Transverse colon (tissue), 4 donors: ENCODE data around the gene ACER1.

Experiments used
- POLR2AphosphoS5 ChIP-seq, 3 donors: sonication (generic); formaldehyde crosslinking; IDR thresholded peaks; one replicate each; pipeline ENCODE4 v1.6.1; 2016; ENCODE audit warnings: antibody characterized with exemption in 3 of 3
- TF ChIP-seq, protein P1 (sequence below), 5 experiments: fragments of 200-600 bp in 3 of 5; fragments of 450-650 bp in 2 of 5; sonication (generic) in 3 of 5; IDR thresholded peaks; 1 replicate in 2 of 5; 2 replicates in 3 of 5; pipeline ENCODE4 v1.5.1; 2016 to 2017; ENCODE audit warnings: antibody characterized with exemption in 5 of 5, inconsistent platforms in 3 of 5, mild to moderate bottlenecking in 2 of 5, moderate library complexity in 1 of 5

- TF ChIP-seq, protein P1, sequence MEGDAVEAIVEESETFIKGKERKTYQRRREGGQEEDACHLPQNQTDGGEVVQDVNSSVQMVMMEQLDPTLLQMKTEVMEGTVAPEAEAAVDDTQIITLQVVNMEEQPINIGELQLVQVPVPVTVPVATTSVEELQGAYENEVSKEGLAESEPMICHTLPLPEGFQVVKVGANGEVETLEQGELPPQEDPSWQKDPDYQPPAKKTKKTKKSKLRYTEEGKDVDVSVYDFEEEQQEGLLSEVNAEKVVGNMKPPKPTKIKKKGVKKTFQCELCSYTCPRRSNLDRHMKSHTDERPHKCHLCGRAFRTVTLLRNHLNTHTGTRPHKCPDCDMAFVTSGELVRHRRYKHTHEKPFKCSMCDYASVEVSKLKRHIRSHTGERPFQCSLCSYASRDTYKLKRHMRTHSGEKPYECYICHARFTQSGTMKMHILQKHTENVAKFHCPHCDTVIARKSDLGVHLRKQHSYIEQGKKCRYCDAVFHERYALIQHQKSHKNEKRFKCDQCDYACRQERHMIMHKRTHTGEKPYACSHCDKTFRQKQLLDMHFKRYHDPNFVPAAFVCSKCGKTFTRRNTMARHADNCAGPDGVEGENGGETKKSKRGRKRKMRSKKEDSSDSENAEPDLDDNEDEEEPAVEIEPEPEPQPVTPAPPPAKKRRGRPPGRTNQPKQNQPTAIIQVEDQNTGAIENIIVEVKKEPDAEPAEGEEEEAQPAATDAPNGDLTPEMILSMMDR (IDR thresholded peaks at IDR 0.05) = no peak
- no peak for TF ChIP-seq POLR2AphosphoS5 (IDR thresholded peaks at IDR 0.05)
Observed at GRCh38 chr19:6362027-6362350, 28.6 kb upstream of the ACER1 start.
